T-helper 2 cell (primary cell): Measurements from ENCODE around the gene LDLRAD3.
"Not testable (repeated sequence)": the region's sequence is repeated elsewhere in the genome, so short reads cannot be mapped to it uniquely, and the experiment has no call there.

ENCODE experiments used
- DNase-seq, 5 experiments: peaks; one replicate each; pipeline versions ENCODE4 v3.0.0 to v3.0.0-alpha.2; 2012 to 2022

Gene LDLRAD3

DNA sequence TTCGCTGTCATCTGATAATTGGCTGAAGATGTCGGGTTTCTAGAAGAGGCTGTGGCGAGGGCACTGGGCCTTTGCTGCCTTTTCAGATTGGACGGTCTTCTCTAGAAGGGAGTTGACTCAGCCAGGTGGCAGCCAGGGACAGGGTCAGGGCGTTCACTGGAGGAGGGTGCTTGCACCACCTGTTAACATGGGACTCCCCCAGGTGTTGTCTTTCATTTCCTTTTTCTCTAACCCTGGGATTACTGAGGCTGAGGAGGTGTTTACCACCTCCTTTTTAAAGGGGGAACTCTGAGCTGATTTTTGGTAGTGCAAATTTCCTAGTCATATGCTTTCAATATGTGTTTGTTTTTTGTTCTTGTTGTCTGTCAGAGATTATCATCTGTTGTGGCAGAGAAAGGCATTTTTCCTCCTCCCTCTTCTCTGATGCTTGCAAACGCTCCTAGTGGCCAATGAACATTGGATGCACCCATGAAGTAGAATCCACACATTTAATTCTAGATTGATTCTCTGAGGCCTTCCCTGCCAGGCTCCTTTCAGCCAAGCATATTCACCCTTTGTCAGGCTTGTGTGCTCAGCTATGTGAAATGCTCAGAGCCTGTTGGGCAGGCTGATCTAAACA lies 54.1 kb downstream of the LDLRAD3 start:
- no peak for DNase-seq

DNA sequence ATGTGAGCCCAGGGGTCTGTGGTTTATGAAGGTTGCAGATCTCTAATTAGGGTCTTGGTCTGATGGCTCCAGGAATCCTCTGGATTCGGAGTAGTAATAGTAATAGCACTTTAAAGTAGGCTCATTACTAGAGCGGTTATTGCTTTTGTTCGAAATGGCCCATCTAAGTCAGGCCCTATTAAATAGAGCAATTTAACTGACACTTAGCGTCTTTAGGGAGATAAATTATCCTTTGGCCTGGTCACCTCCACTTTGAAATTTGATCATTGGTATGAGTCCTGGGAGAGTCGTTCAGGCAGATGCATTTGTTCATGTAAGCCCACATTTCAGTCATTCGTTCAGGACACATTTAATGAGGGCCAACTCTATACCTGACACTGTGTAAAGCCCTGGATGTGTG lies 54.8 kb downstream of the LDLRAD3 start:
- no peak for DNase-seq

DNA sequence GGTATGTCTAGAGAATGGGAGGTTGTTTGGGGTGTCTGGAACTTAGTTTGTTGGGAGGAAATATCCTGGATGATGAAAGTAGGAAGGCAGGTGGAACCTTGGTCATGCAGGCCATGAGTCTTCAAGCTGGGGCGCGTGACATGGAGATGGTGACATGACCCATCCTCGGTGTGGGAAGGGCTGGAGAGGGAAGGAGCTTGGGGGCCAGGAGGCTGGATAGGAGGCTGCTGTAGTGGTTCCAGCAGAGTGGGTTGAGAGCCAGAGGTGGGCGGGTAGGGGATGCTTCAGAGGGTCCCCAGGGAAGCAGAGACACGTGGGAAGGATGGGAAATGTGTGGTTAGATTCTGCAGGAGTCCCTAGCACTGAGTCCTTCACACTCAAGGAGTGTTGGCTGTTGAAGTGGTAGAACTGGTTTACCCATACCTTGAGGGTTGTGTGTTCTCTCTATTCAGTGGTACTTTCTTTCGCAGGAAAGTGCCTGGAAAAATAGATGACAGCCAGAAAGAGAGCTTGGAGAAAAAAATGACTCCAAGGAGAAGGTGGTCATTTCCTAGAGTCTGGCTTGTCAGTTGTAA lies 56.8 kb downstream of the LDLRAD3 start:
- no peak for DNase-seq

DNA sequence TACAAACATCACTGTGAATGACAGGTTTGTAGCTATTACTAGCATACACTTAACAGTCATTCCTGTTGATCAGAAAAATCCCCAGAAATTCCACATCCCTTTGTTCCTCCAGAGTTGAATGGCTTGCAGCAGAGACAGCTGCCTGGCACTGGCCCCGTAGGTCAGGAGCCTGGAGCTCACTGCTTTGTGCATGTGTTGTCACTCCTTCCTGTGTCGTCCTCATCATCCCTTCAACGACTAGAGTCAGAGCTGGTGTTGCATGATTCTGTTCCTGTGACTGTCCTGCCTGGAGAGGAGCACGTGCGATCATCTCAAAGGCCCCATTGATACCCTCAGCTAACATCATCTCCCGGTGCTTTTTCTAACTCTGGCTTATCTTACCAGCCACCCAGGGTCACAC lies 58.3 kb downstream of the LDLRAD3 start:
- no peak for DNase-seq

DNA sequence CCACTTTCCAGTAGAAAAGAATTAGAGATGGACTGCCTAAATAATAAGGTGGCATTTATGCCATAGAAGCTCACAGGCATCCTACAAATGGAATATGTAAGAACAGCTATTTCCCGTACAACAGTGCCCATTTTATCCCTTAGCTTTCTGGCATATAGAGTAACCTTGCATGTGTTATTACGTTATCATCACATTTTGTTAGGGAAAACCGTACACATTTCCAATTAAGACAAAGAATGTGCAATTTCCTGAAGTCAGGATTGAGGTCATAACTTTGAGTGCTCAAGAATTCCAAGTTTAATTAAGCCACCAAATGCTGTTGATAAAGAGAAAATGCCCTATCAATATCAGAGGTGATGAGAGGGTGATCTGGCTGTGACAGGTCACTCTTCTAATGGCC lies 58.9 kb downstream of the LDLRAD3 start:
- DNase-seq, result no peak

DNA sequence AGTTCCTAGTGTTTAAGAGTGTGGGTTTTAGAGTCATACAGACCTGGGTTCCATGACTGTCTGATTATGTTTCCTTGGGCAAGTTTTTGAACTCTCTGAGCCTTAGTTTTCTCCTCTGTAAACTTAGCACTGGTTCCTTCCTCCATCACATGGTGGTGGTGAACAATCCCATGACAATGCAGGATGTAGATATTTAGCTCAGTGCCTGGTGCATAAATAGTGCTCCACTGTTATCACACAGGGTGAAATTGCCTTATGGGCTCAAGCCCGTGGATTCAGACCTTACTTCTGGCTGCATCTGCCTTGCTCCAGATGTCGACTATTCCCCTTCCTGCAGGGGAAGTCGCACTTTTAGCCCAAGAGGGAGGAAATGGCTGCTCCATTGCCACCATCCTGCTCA lies 62.7 kb downstream of the LDLRAD3 start:
- no peak for DNase-seq

DNA sequence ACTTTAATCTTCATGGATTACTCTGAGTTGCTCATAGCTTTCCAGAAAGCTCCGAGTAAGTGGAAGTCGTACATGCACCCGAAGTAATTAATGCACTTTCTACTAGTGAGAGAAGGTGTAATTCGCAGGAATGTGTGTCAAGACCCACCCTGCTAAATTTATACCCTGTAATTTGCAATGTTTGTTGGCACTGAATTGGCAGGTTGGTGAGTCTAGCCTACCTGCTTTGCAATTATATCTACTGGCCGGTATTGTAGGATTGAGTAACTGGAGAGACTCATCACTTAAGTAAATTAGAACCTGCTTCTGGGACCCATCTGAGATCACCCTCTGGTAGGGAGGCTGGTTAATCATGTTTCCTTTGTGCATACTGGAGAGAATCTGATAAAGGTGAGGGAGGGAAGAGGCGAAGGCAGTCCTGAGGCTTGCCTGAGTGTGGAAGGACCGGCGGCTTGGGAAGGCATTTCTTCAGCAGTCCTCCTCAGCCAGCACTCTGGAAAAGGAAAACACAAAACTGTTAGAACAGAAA lies 63.3 kb downstream of the LDLRAD3 start:
- DNase-seq, result no peak

DNA sequence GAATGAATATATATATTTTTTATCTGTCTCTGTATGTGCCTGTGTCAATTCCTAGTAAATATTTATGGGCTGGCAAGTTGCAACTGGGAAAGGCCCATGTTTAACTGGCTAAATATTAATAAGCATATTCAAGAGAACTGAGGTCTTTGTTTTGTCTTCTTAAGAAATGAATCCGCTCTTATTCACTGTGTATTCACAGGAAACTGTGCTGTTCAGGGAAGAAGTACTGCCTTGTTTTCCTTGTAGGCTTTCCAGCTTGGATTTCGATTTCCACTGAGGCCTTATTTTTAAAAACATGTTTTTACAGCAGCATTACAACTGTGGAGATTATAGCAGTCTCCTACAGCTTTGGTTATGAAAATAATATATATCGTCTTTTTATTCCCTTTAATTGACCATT lies 64.7 kb downstream of the LDLRAD3 start:
- no peak for DNase-seq

DNA sequence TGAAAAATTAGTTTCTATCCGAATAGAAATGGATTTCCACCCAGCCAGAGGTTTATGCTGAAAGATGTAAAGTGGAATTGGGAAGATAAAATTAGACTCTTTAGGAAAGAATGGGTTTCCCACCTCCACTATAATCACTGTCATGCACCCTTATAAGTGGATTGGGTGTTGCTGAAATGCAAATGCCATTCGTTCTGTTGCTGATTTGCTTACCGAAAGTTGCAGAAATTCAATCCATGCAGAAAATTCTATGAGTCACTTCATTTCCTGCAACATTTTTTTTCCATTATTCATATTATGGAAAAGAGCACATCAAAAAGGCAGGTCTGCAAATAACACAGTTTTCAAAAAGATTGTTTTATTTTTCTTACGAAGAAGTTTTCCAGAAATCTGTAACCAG lies 65.6 kb downstream of the LDLRAD3 start:
- DNase-seq, result no peak

DNA sequence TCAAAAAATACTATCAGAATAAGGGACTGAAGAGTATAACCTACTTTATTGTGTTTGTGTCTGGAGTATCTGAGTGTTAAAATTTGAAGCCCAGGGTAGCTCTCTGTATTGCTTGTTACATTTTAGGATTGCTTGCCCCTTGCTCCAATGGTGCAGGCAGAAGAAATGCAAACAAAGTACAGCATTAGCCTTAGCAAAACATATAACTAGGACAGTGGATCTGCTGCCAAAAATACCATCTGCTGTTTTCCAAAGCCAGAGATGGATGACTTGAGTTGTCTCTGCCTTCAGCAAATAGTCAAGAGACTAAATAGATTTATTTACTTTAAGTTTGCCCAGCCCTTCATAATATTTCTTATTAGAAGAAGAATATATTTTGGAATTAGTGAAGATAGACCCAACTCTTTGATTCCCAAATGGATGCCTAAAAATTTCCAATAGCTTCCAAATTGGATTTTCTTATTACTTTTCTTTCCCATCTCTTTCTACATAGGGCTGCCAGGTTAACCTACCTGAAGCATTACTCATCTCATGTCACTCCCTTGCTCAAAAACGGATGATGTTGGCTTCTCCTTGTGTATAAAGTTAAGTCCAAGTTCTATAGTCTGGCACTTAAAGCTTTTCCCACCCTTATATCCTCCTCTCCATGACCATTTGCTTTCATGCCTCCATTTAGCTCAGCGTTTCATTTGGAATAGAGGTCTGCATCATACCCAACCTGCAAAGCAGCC lies 66.3 kb downstream of the LDLRAD3 start:
- no peak for DNase-seq

DNA sequence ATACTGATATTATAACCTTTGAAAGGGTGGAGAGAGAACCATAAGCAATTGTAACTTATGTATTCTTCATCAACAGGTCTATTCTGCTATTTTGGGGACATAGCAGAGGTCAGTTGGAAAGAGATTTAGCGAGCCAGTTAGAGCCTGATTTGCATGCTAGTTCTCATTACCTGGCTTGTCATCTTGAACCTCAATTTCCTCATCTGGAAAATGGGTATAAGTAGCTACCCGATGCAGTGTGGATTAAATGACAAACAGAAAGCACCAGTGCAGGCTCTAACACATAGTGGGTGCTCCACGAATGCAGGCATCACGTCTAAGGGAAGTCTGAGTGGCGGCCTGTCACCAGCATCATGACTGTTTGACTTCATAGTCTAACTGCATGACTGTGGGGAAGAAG lies 67.7 kb downstream of the LDLRAD3 start:
- no peak for DNase-seq

DNA sequence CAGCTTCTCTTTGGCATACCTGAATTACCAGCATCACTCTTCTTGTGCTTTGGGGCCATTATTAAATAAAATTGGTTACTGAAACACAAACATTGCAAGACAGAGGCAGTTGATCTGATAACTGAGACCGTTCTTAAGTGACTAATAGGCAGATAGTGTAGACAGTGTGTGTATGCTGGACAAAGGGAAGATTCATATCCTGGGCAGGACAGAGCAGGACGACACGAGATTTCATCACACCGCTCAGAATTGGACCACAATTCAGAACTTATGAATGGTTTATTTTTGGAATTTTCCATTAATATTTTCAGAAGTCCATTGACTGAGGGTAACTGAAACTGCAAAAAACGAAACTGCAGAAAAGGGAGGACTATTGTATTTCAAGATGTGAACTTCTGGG lies 68.6 kb downstream of the LDLRAD3 start:
- DNase-seq, result no peak

DNA sequence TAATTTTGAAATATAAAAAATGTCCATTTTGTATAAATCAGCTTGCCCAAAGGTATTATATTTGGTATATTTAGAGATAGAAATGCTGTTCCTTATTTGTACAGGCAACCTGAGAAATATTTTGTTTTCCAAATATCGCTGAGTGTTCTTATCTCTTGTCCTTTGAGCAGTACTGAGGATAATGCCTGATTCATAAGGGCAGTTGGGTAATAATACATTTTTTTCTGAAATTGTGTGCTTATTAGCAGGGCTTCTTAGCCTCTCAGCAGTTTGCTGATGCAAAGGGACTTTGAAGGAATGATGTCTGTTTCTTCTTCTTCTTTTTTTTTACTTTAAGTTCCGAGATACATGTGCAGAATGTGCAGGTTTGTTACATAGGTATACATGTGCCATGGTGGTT lies 69.1 kb downstream of the LDLRAD3 start:
- no peak for DNase-seq

DNA sequence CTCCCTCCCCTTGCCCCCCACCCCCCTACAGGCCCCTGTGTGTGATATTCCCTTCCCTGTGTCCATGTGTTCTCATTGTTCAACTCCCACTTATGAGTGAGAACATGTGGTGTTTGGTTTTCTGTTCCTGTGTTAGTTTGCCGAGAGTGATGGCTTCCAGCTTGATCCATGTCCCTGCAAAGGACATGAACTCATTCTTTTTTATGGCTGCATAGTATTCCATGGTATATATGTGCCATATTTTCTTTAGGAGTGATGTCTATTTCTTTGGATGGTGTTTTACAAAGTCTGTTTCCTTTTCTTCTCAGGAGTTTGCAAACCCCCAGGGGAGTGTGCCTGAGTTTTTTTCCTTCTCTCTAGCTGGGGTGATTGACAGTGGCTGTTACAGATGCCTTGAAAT lies 69.6 kb downstream of the LDLRAD3 start:
- not testable (repeated sequence) for DNase-seq

DNA sequence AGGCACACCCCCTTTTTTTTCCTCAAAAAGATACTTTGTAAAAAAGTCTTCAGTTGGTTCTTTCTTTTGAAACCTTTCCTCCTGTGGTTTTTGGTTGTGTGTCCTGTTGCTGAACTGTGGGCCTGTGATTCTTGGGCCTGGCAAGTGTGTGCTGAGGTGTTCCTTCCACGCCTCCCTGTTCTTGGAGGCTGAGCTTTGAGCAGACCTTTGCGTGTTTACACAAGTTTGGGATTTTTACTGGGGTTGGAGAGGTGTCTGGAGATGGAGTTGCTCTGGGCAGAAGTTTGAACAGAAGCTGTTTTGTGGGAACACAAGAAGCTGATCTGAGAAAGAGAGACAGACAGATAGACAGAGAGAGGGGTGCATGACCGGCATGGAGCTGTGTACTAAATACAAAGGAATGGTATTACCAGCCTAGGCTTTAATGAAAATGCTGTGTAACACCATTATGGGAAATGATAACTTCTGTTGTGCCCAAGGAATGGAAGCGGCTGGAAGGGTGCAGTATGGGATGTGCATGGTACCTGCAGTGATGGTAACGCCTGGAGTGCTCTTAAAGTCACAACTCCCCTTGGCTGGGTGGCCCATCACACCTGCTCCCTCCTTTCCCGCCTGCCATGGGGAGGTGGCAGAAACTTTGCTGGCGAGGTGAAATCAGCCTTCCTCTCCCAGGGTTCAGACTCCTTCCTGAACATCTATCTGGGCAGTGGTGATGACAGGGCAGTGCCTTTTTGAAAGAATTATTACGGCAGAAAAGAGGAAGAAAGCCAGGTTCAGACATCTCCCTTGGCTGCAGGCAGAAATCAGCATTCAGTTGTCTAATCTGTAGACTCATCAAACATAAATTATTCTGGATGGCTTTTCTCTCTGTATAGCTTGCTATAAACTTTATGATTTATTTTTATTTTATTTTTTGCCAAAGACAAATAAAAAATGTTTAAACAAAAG lies 70.4 kb downstream of the LDLRAD3 start:
- DNase-seq, result no peak

DNA sequence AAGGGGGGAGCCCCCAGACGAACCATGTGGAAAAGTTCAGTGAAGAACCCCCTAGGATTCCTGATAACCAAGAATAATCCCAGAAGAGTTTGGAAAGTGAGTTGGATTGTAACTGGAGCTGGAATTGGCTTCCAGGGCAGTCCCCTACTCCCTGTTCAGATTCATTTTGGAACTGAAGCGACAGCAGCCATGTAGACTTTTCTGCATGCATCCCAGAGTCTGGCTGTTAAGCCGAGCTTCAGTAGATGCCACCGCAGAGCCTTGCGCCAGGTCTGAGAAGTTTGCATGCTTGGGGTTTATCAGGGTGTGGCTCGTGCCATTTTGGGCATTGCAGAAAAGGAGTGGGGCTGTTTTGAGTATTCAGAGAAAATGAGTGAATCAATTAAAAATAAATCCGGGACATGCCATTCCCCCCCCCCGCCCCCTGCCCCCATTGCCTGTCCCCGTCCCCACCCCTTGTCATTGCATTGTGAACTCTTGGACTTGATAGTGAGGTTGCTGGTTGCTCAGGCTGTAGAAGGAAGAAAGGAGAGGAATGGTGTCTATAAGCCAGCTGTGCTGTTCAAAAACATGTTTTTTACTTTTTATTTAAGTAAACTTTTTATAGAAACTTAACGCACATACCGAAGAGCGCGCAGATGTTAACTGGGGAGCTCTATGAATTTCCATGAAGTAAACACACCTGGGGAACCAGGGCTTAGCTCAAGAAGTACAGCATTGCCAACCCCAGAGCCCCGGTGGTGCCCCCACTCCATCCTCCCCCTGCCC lies 71.2 kb downstream of the LDLRAD3 start:
- no peak for DNase-seq

DNA sequence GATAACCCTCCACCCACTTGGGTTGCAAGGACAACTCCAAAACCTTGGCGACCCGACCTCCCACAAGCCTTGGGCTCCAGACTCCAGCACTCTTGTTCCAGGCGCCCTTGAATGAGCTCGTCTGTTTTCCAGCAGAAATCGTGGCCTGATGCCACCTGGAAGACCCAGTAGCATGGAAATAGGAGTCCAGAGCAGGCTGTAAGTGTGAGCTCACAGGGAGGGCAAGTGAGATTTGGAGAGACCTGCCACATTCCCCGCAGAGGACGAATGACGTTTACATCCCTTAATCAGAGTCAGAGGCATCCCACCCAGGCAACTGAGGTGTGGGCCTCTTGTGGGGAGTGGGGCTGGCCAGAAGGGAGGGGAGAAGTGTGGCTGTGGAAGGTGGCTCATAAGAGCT lies 71.9 kb downstream of the LDLRAD3 start:
- DNase-seq, result no peak

DNA sequence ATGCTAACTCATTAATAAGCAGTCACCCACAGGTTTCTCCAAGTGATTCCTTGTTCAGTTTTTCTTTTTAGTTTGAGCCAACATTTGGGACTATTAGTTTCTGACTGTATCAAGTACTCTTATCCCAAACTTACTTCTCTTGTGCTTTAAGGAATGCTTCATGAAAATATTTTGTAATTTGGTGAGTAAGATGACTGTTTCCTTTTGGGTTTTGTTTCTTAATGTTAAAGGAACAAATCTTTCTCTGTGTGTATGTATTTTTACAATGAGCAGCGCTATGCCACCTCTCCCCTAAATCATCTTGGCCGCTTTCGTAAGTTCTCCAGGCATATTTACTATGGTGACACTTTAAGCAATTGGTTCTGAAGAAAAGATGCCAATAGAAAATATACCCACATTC lies 72.4 kb downstream of the LDLRAD3 start:
- no peak for DNase-seq

DNA sequence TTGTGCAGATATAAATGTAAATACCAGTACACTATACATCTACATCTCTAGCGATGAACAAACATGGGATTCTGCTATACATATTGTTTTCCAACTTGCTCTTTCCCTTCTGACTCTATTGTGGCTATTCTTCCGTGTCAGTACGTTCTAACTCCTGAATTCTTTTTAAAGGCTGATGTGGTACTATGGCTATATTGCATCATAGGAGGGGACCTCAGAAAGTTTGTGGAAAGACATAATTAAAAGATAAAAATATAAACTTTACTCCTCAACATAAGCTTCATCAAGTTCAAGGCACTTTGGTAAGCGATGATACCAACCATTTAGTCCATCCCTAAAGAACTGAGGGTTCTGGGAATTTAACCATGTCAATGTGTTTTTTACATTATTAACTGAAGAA lies 72.8 kb downstream of the LDLRAD3 start:
- no peak for DNase-seq

DNA sequence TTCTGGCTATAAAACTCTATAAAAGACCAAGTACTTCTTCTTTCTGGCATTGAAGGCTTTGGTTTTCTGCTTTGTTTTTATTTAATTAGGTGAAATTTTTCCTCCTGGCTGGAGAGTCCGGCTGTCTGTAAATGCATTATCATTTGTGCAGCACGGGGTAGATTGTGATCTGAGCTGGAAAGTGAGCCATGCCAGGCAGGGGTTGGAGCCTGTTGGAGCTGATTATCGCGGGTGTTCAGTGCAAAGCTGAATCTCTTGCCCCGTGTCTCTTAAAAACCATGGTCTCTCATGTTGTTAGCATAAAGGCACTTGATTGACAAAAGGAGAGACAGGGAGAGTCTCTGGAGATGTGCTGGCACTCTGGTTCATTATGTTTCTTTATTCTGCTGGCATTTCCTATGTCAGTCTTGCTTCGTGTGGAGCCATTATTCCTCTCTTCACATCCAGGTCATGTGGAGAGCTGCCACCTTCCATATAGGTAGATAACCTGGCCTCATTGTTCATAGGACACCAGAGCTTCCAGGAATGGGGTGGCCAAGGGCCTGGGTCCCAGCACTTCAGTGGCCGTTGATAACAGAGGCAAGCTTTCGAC lies 75.2 kb downstream of the LDLRAD3 start:
- no peak for DNase-seq

DNA sequence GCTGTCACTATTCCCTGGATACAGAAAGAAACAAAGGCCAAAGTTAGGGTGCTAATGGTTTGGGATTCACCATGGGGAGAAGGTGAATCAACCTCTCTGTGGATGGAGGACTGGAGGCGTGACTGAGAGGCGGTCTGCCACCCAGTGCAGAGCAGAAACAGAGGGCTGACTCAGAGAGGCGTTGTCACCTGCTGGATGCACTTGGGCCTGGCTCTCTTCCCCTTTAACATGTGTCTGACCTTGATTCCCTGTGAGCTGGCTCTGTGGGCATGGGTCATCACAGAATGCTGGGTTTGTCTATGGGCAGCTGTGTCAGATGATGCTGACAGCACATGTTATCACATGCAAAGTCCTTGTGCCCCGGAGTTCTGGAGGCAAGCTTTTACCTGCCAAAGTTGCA lies 75.9 kb downstream of the LDLRAD3 start:
- DNase-seq, result no peak

DNA sequence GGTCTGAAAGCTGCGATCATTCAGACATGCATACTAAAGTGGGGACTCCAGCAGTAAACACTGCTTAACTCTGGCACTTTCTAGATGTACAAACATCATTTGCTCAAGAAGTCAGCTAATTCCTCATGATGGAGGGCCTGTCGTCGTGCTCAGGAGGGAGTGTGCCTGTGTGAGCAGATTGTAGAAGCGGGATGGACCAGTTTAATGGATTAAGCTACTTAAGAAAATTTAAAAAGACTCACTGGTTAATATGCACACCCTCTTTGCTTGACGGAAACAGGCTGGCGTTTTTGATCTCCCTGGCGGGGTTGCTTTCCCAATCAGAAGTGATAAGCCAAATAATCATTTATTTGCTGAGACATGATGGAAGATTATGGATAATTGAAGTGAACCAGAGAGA lies 79.0 kb downstream of the LDLRAD3 start:
- DNase-seq, result no peak
